GM19023 (cell line): Measurements from ENCODE around the gene DNMT1.
"Not testable (repeated sequence)": the region's sequence is repeated elsewhere in the genome, so short reads cannot be mapped to it uniquely, and the experiment has no call there.

Experiments used
- ATAC-seq: cut with Tn5 transposase; IDR thresholded peaks from one replicate; pipeline ENCODE4 v1.9.1; 2021; ENCODE audit warnings: mild to moderate bottlenecking, moderate library complexity; ENCODE audit not compliant: unreplicated experiment

Gene DNMT1

GRCh38 chr19:10222201-10222890 lies 27.6 kb upstream of the DNMT1 start:
- no peak for ATAC-seq

GRCh38 chr19:10220695-10221094 lies 25.9 kb upstream of the DNMT1 start:
- no peak for ATAC-seq

DNA sequence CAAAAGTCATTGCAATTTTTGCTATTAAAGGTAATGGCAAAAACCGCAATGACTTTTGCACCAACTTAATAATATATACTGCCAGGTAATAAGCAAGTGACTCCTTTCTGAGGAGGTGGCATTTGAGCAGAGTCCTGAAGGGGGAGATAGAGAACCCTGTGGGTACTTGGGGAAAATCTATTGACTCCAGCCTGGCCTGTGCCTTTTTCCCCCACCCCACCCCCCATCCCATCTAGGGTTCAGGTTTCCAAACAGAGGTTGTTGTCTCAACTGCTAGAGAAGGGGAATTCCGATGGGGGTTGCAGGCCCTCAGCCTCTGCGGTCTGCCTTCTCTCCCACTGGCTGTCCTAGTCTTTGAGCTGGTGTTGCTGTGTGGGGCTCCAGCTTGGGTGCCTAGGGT lies 24.9 kb upstream of the DNMT1 start:
- no peak for ATAC-seq

GRCh38 chr19:10217085-10217484 lies 22.3 kb upstream of the DNMT1 start:
- ATAC-seq: no peak

- no peak for ATAC-seq
These were observed 20.0 kb upstream of the DNMT1 start for GRCh38 chr19:10214784-10215183.

DNA sequence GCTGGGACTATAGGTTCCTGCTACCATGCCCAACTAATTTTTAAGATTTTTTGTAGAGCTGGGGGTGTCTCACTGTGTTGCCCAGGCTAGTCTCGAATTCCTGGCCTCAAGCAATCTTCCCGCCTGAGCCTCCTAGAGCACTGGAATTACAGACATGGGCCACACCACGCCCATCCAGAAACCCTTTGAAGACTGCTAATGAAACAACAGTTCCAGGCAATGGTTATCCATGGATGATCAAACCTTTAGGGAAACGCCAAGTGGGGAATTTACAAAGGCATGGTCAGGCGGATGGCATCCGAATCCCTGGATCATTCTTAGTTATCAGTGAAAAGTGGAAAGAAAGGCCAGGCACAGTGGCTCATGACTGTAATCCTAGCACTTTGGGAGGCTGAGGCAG lies 16.9 kb upstream of the DNMT1 start:
- no peak for ATAC-seq

GRCh38 chr19:10211061-10211460 lies 16.3 kb upstream of the DNMT1 start:
- ATAC-seq: no peak

GRCh38 chr19:10209315-10209714 lies 14.6 kb upstream of the DNMT1 start:
- ATAC-seq: no peak

GRCh38 chr19:10207026-10207425 lies 12.3 kb upstream of the DNMT1 start:
- no peak for ATAC-seq

- ATAC-seq: no peak
These were observed 11.6 kb upstream of the DNMT1 start for GRCh38 chr19:10206226-10206885.

DNA sequence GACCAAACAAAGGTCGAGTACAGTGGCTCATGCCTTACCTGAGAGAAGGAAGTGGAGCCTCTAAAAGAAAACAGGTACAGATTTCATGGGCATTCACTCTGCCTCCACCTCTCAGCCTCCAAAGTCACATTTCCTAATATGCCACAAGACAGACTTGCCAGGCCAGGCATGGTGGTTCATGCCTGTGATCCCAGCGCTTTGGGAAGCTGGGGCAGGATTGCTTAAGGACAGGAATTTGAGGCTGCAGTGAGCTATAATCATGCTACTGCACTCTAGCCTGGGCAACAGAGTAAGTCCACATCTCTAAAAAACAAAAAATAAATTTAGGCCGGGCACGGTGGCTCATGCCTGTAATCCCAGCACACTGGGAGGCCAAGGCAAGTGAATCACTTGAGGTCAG lies 10.9 kb upstream of the DNMT1 start:
- no peak for ATAC-seq

DNA sequence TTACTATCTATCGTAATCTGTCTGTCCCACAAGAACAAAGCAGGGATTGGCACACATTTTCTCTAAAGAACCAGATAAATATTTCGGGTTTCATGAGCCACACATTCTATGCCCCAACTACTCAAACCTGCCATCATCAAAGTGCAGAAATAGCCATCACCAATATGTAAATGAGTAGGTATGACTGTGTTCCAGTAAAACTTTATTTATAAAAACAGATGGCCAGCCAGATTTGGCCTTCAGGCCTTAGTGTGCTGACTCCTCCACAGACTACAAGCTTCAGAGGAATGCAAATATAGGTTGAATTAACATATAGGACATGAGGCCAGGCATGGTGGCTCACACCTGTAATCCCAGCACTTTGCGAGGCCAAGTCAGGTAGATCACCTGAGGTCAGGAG lies 8.9 kb upstream of the DNMT1 start:
- ATAC-seq: no peak

- ATAC-seq: no peak
These were observed 6.4 kb upstream of the DNMT1 start for GRCh38 chr19:10201176-10201575.

GRCh38 chr19:10200101-10200500 lies 5.3 kb upstream of the DNMT1 start:
- ATAC-seq: not testable (repeated sequence)

DNA sequence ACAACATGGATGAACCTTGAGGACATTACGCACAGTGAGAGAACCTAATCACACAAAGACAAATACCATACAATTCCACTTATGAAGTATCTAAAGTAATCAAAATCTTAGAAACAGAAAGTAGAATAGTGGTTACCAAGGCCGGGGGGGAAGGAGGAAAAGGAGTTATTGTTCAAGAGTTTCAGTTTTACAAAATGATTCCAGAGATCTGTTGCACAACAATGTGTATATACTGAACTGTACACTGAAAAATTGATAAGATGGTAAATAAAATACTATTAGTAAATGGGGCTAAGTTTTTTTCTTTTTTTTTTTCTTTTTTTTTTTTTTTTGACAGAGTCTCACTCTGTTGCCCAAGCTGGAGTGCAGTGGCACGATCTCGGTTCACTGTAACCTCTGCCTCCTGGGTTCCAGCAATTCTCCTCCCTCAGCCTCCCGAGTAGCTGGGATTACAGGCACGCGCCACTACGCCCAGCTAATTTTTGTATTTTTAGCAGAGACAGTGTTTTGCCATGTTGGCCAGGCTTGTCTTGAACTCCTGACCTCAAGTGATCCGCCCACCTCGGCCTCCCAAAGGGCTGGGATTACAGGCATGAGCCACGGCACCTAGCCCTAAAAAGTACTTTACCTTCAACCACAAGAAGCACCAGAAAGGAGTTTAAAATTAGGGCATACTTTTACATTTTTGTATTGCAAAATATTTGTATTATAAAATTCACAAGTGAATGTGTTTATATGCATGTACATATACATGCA lies 4.3 kb upstream of the DNMT1 start:
- ATAC-seq: not testable (repeated sequence)

GRCh38 chr19:10195199-10195519 lies 406 bp upstream of the DNMT1 start:
- no peak for ATAC-seq

- peak; percentile 11 for ATAC-seq
These were observed 808 bp downstream of the DNMT1 start for GRCh38 chr19:10193790-10194499.

GRCh38 chr19:10192922-10193321 lies 1.8 kb downstream of the DNMT1 start:
- no peak for ATAC-seq

DNA sequence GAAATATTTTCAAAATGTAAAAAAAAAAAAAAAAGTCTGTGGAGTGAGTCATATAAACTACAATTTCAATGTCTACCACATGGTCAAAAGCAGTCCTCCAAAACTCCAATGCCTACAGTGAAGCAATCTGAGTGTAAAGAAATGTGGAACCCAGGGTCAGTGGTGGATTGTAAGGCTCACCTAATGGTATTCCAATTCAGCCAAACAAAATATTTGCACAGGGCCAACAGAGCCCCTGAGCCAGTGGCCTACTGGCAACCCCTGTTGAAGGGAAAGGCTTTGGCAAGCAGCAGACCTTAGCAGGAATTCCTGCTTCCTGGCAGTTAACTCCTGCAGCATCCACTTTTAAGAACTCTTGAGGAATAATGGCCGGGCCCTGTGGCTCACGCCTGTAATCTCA lies 3.4 kb downstream of the DNMT1 start:
- ATAC-seq: no peak

- no peak for ATAC-seq
These were observed 4.7 kb downstream of the DNMT1 start for GRCh38 chr19:10190026-10190425.

- ATAC-seq: no peak
These were observed 5.1 kb downstream of the DNMT1 start for GRCh38 chr19:10189616-10190015.

GRCh38 chr19:10187315-10187714 lies 7.4 kb downstream of the DNMT1 start:
- ATAC-seq: no peak
